Measurements from ENCODE around the gene CAMK2A. TPM values are rescaled to one million over a fixed set of nuclear protein-coding genes. Genes with fewer than 3 reads are reported as not detected.

CAMK2A gene
- total RNA-seq, 1 donor from 2014 or later, result 1.2 TPM

DNA sequence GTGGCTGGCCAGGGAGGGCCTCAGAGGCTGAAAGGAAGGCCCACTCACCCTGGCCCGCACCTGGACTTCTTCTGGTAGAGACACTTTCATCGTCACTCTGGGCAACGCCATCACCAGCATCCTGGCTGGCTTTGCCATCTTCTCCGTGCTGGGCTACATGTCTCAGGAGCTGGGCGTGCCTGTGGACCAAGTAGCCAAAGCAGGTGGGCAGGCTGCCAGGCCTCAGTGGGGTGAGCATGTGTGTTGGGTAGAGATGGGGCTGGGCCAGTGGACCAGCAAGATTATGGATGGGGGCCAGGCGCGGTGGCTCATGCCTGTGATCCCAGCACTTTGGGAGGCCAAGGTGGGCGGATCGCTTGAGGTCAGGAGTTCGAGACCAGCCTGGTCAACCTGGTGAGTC lies 87.1 kb downstream of the CAMK2A start:
- Mint-ChIP-seq H3K9me3 (ENCODE audit: unreplicated experiment) (peaks cover 3% of the 10 kb centered on the region), H3K4me1 (ENCODE audit: low read depth, unreplicated experiment) (peaks cover 3% of the 10 kb centered on the region), H3K27ac (ENCODE audit: unreplicated experiment) (no peak overlapping the region), H3K4me3 (ENCODE audit: unreplicated experiment) (no peak overlapping the region), H3K36me3 (ENCODE audit: low read depth, unreplicated experiment) (peaks cover 2% of the 10 kb centered on the region), H3K27me3 (ENCODE audit: low read depth, unreplicated experiment) (peaks cover 44% of the 10 kb centered on the region)
- FAIRE-seq (no peak), DNase-seq (ENCODE audit: low read depth) (no peak)
- Histone ChIP-seq H3K9me3 (ENCODE audit: insufficient read depth, low read depth, low read length) (no peaks in the 10 kb centered on the region), H2AFZ (ENCODE audit: low read depth, low read length) (no peak overlapping the region), H3K4me3 (ENCODE audit: insufficient read depth, low read depth, low read length) (no peak overlapping the region), H3K9ac (ENCODE audit: low read length) (no peak overlapping the region), H3K4me2 (ENCODE audit: low read length) (no peak overlapping the region), H4K20me1 (ENCODE audit: insufficient read depth, low read length) (no peaks in the 10 kb centered on the region), H3K27ac (ENCODE audit: low read depth, low read length) (no peak overlapping the region), H3K27me3 (ENCODE audit: insufficient read depth, low read length) (peaks cover 15% of the 10 kb centered on the region), H3K4me1 (ENCODE audit: insufficient read depth, low read length) (no peaks in the 10 kb centered on the region), H3K36me3 (ENCODE audit: insufficient read depth, low read length) (no peaks in the 10 kb centered on the region), H3K79me2 (ENCODE audit: insufficient read depth, low read length) (no peaks in the 10 kb centered on the region)
- TF ChIP-seq EZH2 (IDR thresholded peaks at IDR 0.05; ENCODE audit: insufficient read depth, low read length), result no peak
- TF ChIP-seq CTCF (IDR thresholded peaks at IDR 0.05; ENCODE audit: insufficient read depth, low read depth, low read length), result no peak

DNA sequence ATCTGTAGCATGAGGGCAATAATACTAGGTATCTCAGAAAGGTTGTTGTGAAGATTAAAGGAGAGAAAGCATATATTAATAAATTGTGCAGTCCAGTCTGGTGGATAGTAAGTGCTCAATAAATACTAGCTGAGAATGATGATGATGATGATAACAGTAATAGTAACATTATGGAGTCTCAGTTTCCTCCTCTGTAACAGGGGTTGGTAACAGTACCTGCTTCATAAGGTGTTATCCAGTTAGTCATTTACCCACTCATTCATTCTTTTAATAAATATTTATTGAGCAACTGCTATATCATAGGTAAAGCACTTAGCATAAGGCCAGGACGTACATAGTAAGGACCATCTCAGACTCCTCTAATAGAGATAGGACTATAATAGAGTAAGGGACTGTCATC lies 92.1 kb downstream of the CAMK2A start:
- H4K20me1 ChIP-seq (ENCODE audit: insufficient read depth, low read length), result no peaks in the 10 kb centered on the region
- no peaks in the 10 kb centered on the region for H3K4me1 ChIP-seq (ENCODE audit: insufficient read depth, low read length)
- no peak overlapping the region for H3K4me2 ChIP-seq (ENCODE audit: low read length)
- H3K79me2 ChIP-seq (ENCODE audit: insufficient read depth, low read length), result no peaks in the 10 kb centered on the region
- H3K4me3 ChIP-seq (ENCODE audit: insufficient read depth, low read depth, low read length), result no peak overlapping the region
- no peak for DNase-seq (ENCODE audit: low read depth)
- TF ChIP-seq CTCF (IDR thresholded peaks at IDR 0.05; ENCODE audit: insufficient read depth, low read depth, low read length) (no peak), EZH2 (IDR thresholded peaks at IDR 0.05; ENCODE audit: insufficient read depth, low read length) (no peak)
- Mint-ChIP-seq H3K4me3 (ENCODE audit: unreplicated experiment) (no peak overlapping the region), H3K4me1 (ENCODE audit: low read depth, unreplicated experiment) (no peaks in the 10 kb centered on the region), H3K27ac (ENCODE audit: unreplicated experiment) (no peak overlapping the region), H3K27me3 (ENCODE audit: low read depth, unreplicated experiment) (peaks cover 76% of the 10 kb centered on the region), H3K36me3 (ENCODE audit: low read depth, unreplicated experiment) (peaks cover 2% of the 10 kb centered on the region), H3K9me3 (ENCODE audit: unreplicated experiment) (peaks cover 3% of the 10 kb centered on the region)
- H2AFZ ChIP-seq (ENCODE audit: low read depth, low read length), result no peak overlapping the region
- no peak for FAIRE-seq
- H3K27me3 ChIP-seq (ENCODE audit: insufficient read depth, low read length), result peaks cover 21% of the 10 kb centered on the region
- no peak overlapping the region for H3K27ac ChIP-seq (ENCODE audit: low read depth, low read length)
- no peaks in the 10 kb centered on the region for H3K36me3 ChIP-seq (ENCODE audit: insufficient read depth, low read length)
- H3K9me3 ChIP-seq (ENCODE audit: insufficient read depth, low read depth, low read length), result no peaks in the 10 kb centered on the region
- H3K9ac ChIP-seq (ENCODE audit: low read length), result no peak overlapping the region

DNA sequence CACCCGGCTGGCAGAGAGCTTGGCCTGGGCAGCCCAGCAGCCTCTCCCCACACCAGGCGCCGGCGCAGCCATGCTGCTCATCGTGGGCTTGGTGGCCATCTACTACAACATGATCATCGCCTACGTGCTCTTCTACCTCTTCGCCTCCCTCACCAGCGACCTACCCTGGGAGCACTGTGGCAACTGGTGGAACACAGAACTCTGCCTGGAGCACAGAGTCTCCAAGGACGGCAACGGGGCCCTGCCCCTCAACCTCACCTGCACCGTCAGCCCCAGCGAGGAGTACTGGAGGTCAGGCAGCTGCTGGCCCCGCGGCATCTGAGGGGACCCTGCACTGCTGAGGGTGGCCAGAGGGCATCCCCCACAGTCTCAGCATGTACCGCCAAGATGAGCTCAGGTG lies 92.6 kb downstream of the CAMK2A start:
- DNase-seq (ENCODE audit: low read depth), result no peak
- peaks cover 2% of the 10 kb centered on the region for H3K36me3 Mint-ChIP-seq (ENCODE audit: low read depth, unreplicated experiment)
- H3K9ac ChIP-seq (ENCODE audit: low read length), result no peak overlapping the region
- H3K4me2 ChIP-seq (ENCODE audit: low read length), result no peak overlapping the region
- no peak overlapping the region for H3K4me3 Mint-ChIP-seq (ENCODE audit: unreplicated experiment)
- no peaks in the 10 kb centered on the region for H3K9me3 ChIP-seq (ENCODE audit: insufficient read depth, low read depth, low read length)
- no peak overlapping the region for H3K27ac Mint-ChIP-seq (ENCODE audit: unreplicated experiment)
- H3K4me3 ChIP-seq (ENCODE audit: insufficient read depth, low read depth, low read length), result no peak overlapping the region
- peaks cover 76% of the 10 kb centered on the region for H3K27me3 Mint-ChIP-seq (ENCODE audit: low read depth, unreplicated experiment)
- H3K4me1 ChIP-seq (ENCODE audit: insufficient read depth, low read length), result no peaks in the 10 kb centered on the region
- peaks cover 3% of the 10 kb centered on the region for H3K9me3 Mint-ChIP-seq (ENCODE audit: unreplicated experiment)
- no peaks in the 10 kb centered on the region for H3K36me3 ChIP-seq (ENCODE audit: insufficient read depth, low read length)
- no peak overlapping the region for H2AFZ ChIP-seq (ENCODE audit: low read depth, low read length)
- FAIRE-seq, result no peak
- H3K4me1 Mint-ChIP-seq (ENCODE audit: low read depth, unreplicated experiment), result no peaks in the 10 kb centered on the region
- H4K20me1 ChIP-seq (ENCODE audit: insufficient read depth, low read length), result no peaks in the 10 kb centered on the region
- TF ChIP-seq CTCF (IDR thresholded peaks at IDR 0.05; ENCODE audit: insufficient read depth, low read depth, low read length) (no peak), EZH2 (IDR thresholded peaks at IDR 0.05; ENCODE audit: insufficient read depth, low read length) (no peak)
- no peaks in the 10 kb centered on the region for H3K79me2 ChIP-seq (ENCODE audit: insufficient read depth, low read length)
- H3K27ac ChIP-seq (ENCODE audit: low read depth, low read length), result no peak overlapping the region
- H3K27me3 ChIP-seq (ENCODE audit: insufficient read depth, low read length), result peaks cover 26% of the 10 kb centered on the region
